ENCODE measurements around the gene YEATS2. TPM values are rescaled to one million over a fixed set of nuclear protein-coding genes. Genes with fewer than 3 reads are reported as not detected.
"Not testable (repeated sequence)": the region's sequence is repeated elsewhere in the genome, so short reads cannot be mapped to it uniquely, and the experiment has no call there.

YEATS2 gene
- polyA plus RNA-seq, 1 donor (not counting 4 experiments of a cell fraction or from before 2014, with no cell fraction given), result 21.7 TPM

DNA sequence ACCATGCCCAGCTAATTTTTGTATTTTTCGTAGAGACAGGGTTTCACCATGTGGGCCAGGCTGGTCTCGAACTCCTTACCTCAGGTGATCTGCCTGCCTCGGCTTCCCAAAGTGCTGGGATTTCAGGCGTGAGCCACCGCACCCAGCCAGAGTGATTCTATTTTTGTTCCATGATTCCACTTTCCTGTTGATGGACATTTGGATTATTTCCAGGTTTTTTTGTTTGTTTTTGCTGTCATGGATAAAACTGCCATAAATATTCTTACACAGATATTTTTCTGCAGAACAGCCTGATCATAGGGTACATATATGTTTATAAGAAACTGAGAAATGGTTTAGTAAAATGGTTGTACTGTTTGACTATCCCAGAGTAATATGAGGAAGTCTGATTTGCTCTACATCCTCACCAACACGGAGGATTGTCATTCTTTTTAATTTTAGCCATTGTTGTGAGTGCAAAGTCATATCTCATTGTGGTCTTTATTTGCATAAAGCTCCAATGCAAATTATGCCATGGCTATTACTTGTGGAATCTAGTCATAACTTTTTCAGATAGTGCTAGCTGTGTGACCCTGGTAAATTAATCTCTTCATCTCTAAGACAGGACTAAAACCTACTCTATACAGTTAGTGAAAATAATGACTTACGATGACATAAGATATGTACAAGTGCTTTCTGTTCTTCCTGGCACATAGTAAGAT is 85.1 kb downstream of the YEATS2 start:
- H3K9me3 ChIP-seq (ENCODE audit: control insufficient read depth, low read depth, low read length), result no peaks in the 10 kb centered on the region
- TF ChIP-seq EZH2 (IDR thresholded peaks at IDR 0.05; ENCODE audit: low read length), result no peak
- TF ChIP-seq, protein P1, sequence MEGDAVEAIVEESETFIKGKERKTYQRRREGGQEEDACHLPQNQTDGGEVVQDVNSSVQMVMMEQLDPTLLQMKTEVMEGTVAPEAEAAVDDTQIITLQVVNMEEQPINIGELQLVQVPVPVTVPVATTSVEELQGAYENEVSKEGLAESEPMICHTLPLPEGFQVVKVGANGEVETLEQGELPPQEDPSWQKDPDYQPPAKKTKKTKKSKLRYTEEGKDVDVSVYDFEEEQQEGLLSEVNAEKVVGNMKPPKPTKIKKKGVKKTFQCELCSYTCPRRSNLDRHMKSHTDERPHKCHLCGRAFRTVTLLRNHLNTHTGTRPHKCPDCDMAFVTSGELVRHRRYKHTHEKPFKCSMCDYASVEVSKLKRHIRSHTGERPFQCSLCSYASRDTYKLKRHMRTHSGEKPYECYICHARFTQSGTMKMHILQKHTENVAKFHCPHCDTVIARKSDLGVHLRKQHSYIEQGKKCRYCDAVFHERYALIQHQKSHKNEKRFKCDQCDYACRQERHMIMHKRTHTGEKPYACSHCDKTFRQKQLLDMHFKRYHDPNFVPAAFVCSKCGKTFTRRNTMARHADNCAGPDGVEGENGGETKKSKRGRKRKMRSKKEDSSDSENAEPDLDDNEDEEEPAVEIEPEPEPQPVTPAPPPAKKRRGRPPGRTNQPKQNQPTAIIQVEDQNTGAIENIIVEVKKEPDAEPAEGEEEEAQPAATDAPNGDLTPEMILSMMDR (optimal IDR thresholded peaks at IDR 0.05 in 1 of 3, IDR thresholded peaks at IDR 0.05 in 1 of 3, conservative IDR thresholded peaks at IDR 0.05 in 1 of 3; ENCODE audit: extremely low read depth in 1 of 3, insufficient read depth in 2 of 3, low read length in 3 of 3), result no peak
- no peaks in the 10 kb centered on the region for H3K9me1 ChIP-seq (ENCODE audit: control insufficient read depth, extremely low read depth, insufficient read depth, low read length)
- FAIRE-seq (no peak), DNase-seq (ENCODE audit: low read depth, low spot score) (no peak)
- no peak overlapping the region for H2AFZ ChIP-seq (ENCODE audit: control insufficient read depth, low read length)
- H3K9ac ChIP-seq (ENCODE audit: control insufficient read depth, extremely low read depth, insufficient read depth, low read length), result no peak overlapping the region
- H3K27me3 ChIP-seq (ENCODE audit: control insufficient read depth, extremely low read depth, insufficient read depth, low read length), result no peaks in the 10 kb centered on the region
- H3K36me3 ChIP-seq (ENCODE audit: control insufficient read depth in 2 of 2, extremely low read depth in 1 of 2, insufficient read depth in 2 of 2, low read length in 2 of 2), result peaks cover 14 to 31% of the 10 kb centered on the region in 2 experiments
- H4K20me1 ChIP-seq (ENCODE audit: control insufficient read depth, extremely low read depth, insufficient read depth, low read length), result no peaks in the 10 kb centered on the region
- H3K27ac ChIP-seq (ENCODE audit: control insufficient read depth, insufficient read depth, low read length), result no peak overlapping the region
- no peak overlapping the region for H3K4me2 ChIP-seq (ENCODE audit: control insufficient read depth, extremely low read depth, insufficient read depth, low read depth, low read length)
- H3K79me2 ChIP-seq (ENCODE audit: control insufficient read depth, insufficient read depth, low read length), result no peaks in the 10 kb centered on the region
- H3K4me1 ChIP-seq (ENCODE audit: control insufficient read depth, extremely low read depth, insufficient read depth, low read length), result no peaks in the 10 kb centered on the region
- dilution Hi-C loops (cut with MboI; ENCODE audit: extremely low pct_ligation_motif_present, low sequenced_read_pairs), result no loop called here
- H3K4me3 ChIP-seq (ENCODE audit: control insufficient read depth in 2 of 3, extremely low read depth in 1 of 3, insufficient read depth in 2 of 3, low read depth in 1 of 3, low read length in 3 of 3), result no peak overlapping the region

DNA sequence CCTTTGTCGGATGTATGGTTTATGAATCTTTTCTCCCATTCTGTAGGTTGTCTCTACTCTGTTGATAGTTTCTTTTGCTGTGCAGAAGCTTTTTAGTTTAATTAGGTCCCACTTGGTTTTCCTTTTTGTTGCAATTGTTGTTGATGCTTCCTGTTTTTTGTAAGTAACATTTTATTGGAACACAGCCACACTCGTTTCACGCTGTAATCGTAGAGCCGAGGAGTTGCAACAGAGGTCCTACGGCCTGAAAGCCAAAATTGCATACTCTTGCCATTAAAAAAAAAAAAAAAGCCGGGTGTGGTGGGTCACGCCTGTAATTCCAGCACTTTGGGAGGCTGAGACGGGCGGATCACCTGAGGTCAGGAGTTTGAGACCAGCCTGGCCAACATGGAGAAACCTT is 86.9 kb downstream of the YEATS2 start:
- FAIRE-seq; dilution Hi-C loops (cut with MboI; ENCODE audit: extremely low pct_ligation_motif_present, low sequenced_read_pairs): not testable (repeated sequence)
- peaks cover 12 to 24% of the 10 kb centered on the region in 2 experiments for H3K36me3 ChIP-seq (ENCODE audit: control insufficient read depth in 2 of 2, extremely low read depth in 1 of 2, insufficient read depth in 2 of 2, low read length in 2 of 2)

DNA sequence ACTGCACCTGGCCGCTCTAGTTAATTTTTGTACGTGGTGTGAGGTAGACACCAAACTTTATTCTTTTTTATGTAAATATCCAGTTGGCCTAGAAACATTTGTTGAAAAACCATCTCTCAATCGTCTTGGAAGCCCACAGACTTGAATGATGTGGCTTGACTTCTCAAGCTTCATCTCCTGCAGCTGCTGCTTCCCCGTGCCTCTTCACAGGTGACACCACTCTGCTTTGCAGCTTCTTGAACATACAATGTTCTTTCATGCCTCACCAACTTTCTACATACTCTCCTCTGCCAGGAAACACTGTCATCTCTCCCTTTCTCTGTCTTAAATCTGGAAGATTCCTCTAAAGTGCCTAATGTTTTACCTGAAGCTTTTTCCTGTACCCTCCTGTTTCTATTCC is 92.2 kb downstream of the YEATS2 start:
- H3K27me3 ChIP-seq (ENCODE audit: control insufficient read depth, extremely low read depth, insufficient read depth, low read length), result no peaks in the 10 kb centered on the region
- no peak for FAIRE-seq
- H3K4me3 ChIP-seq (ENCODE audit: control insufficient read depth in 2 of 3, extremely low read depth in 1 of 3, insufficient read depth in 2 of 3, low read depth in 1 of 3, low read length in 3 of 3), result no peak overlapping the region
- TF ChIP-seq, protein P1 (optimal IDR thresholded peaks at IDR 0.05 in 1 of 3, IDR thresholded peaks at IDR 0.05 in 1 of 3, conservative IDR thresholded peaks at IDR 0.05 in 1 of 3; ENCODE audit: extremely low read depth in 1 of 3, insufficient read depth in 2 of 3, low read length in 3 of 3), result no peak
- no peak for TF ChIP-seq EZH2 (IDR thresholded peaks at IDR 0.05; ENCODE audit: low read length)
- H3K27ac ChIP-seq (ENCODE audit: control insufficient read depth, insufficient read depth, low read length), result no peak overlapping the region
- dilution Hi-C loops (cut with MboI; ENCODE audit: extremely low pct_ligation_motif_present, low sequenced_read_pairs), result no loop called here
- peaks cover 12 to 18% of the 10 kb centered on the region in 2 experiments for H3K36me3 ChIP-seq (ENCODE audit: control insufficient read depth in 2 of 2, extremely low read depth in 1 of 2, insufficient read depth in 2 of 2, low read length in 2 of 2)
- no peak overlapping the region for H3K9ac ChIP-seq (ENCODE audit: control insufficient read depth, extremely low read depth, insufficient read depth, low read length)
- no peaks in the 10 kb centered on the region for H3K4me1 ChIP-seq (ENCODE audit: control insufficient read depth, extremely low read depth, insufficient read depth, low read length)
- no peaks in the 10 kb centered on the region for H4K20me1 ChIP-seq (ENCODE audit: control insufficient read depth, extremely low read depth, insufficient read depth, low read length)
- no peaks in the 10 kb centered on the region for H3K9me1 ChIP-seq (ENCODE audit: control insufficient read depth, extremely low read depth, insufficient read depth, low read length)
- H3K79me2 ChIP-seq (ENCODE audit: control insufficient read depth, insufficient read depth, low read length), result no peaks in the 10 kb centered on the region
- DNase-seq (ENCODE audit: low read depth, low spot score), result no peak
- H2AFZ ChIP-seq (ENCODE audit: control insufficient read depth, low read length), result no peak overlapping the region
- H3K4me2 ChIP-seq (ENCODE audit: control insufficient read depth, extremely low read depth, insufficient read depth, low read depth, low read length), result no peak overlapping the region
- H3K9me3 ChIP-seq (ENCODE audit: control insufficient read depth, low read depth, low read length), result no peaks in the 10 kb centered on the region

More for the DNA sequence above, 86.9 kb downstream of the YEATS2 start:
- H3K4me1 ChIP-seq (ENCODE audit: control insufficient read depth, extremely low read depth, insufficient read depth, low read length); H3K9me1 ChIP-seq (ENCODE audit: control insufficient read depth, extremely low read depth, insufficient read depth, low read length); H3K79me2 ChIP-seq (ENCODE audit: control insufficient read depth, insufficient read depth, low read length); H4K20me1 ChIP-seq (ENCODE audit: control insufficient read depth, extremely low read depth, insufficient read depth, low read length); H3K4me3 ChIP-seq (ENCODE audit: control insufficient read depth in 2 of 3, extremely low read depth in 1 of 3, insufficient read depth in 2 of 3, low read depth in 1 of 3, low read length in 3 of 3); H3K4me2 ChIP-seq (ENCODE audit: control insufficient read depth, extremely low read depth, insufficient read depth, low read depth, low read length); H3K27ac ChIP-seq (ENCODE audit: control insufficient read depth, insufficient read depth, low read length); DNase-seq (ENCODE audit: low read depth, low spot score); H3K9ac ChIP-seq (ENCODE audit: control insufficient read depth, extremely low read depth, insufficient read depth, low read length); H2AFZ ChIP-seq (ENCODE audit: control insufficient read depth, low read length); H3K9me3 ChIP-seq (ENCODE audit: control insufficient read depth, low read depth, low read length); H3K27me3 ChIP-seq (ENCODE audit: control insufficient read depth, extremely low read depth, insufficient read depth, low read length): not testable (repeated sequence)
